Esophagus (tissue), 2 donors: ENCODE measurements around the gene PGAM2. TPM values are rescaled to one million over a fixed set of nuclear protein-coding genes. Genes with fewer than 3 reads are reported as not detected.

Experiments
- H3K27ac ChIP-seq, 2 donors: one replicate each; pipeline ENCODE4 v1.5.1; 2013; ENCODE audit warnings: low read depth in 2 of 2, mild to moderate bottlenecking in 2 of 2, inconsistent platforms in 1 of 2, low read length in 1 of 2, moderate library complexity in 1 of 2
- H3K27me3 ChIP-seq, 2 donors: one replicate each; pipeline ENCODE4 v1.6.1; 2013; ENCODE audit warnings: low read length in 2 of 2, control low read depth in 1 of 2, mild to moderate bottlenecking in 1 of 2; ENCODE audit not compliant: insufficient read depth in 2 of 2, control insufficient read depth in 1 of 2
- H3K36me3 ChIP-seq, 2 donors: one replicate each; pipeline ENCODE4 v1.6.1; 2013; ENCODE audit warnings: low read length in 1 of 2; ENCODE audit not compliant: control insufficient read depth in 2 of 2, insufficient read depth in 2 of 2
- H3K4me1 ChIP-seq, 2 donors: one replicate each; pipeline ENCODE4 v1.6.1; 2013; ENCODE audit warnings: low read length in 1 of 2; ENCODE audit not compliant: control insufficient read depth in 2 of 2, insufficient read depth in 2 of 2
- H3K4me3 ChIP-seq, 2 donors: one replicate each; pipeline ENCODE4 v1.5.1; 2013; ENCODE audit warnings: low read length in 2 of 2, mild to moderate bottlenecking in 2 of 2, low read depth in 1 of 2, moderate library complexity in 1 of 2
- H3K9me3 ChIP-seq, 2 donors: one replicate each; pipeline ENCODE4 v1.6.1; 2013; ENCODE audit warnings: mild to moderate bottlenecking in 2 of 2, low read depth in 1 of 2, low read length in 1 of 2, moderate library complexity in 1 of 2; ENCODE audit not compliant: control insufficient read depth in 2 of 2, insufficient read depth in 1 of 2
- WGBS, 2 donors: extraction: QIAGEN DNeasy Blood & Tissue Kit; methylation state at CpG; one replicate each; pipeline ENCODE4 v1.1.7; 2013; 5-methylcytosine and 5-hydroxymethylcytosine counted together
- polyA plus RNA-seq, 2 donors: library from polyadenylated mRNA; stranded (reverse); fragments of 200-250 nt; gene quantifications; one replicate each; pipeline ENCODE4 v1.2.3, GENCODE V29; 2013
- donor health status: healthy with polysubstance abuse.
- donor health status: Bipolar disorder and iron deficiency.

The PGAM2 gene
- polyA plus RNA-seq, 2 donors: 2.1 to 3.8 TPM

GRCh38 chr7:44108768-44109750, 43.7 kb upstream of the PGAM2 start:
- Histone ChIP-seq H3K4me3 (no peak overlapping the region), H3K9me3 (no peaks in the 10 kb centered on the region), H3K36me3 (peaks cover under 1 to 16% of the 10 kb centered on the region in 2 donors), H3K4me1 (peaks cover 14 to 24% of the 10 kb centered on the region in 2 donors), H3K27ac (no peak overlapping the region), H3K27me3 (no peaks in the 10 kb centered on the region)
- 84 to 85% methylated on average over 21 of the region's 21 CpGs for WGBS, 2 donors

GRCh38 chr7:44107961-44108767, 42.8 kb upstream of the PGAM2 start:
- peaks cover 0 to 14% of the 10 kb centered on the region in 2 donors for H3K36me3 ChIP-seq
- H3K9me3 ChIP-seq: no peaks in the 10 kb centered on the region
- peaks cover 14 to 19% of the 10 kb centered on the region in 2 donors for H3K4me1 ChIP-seq
- 84% methylated on average over 21 of the region's 21 CpGs for WGBS, 2 donors
- no peaks in the 10 kb centered on the region for H3K27me3 ChIP-seq
- H3K27ac ChIP-seq: no peak overlapping the region
- H3K4me3 ChIP-seq: no peak overlapping the region

- peak overlapping the region; percentile 14 to 47 for H3K27ac ChIP-seq
- peaks cover 0 to 14% of the 10 kb centered on the region in 2 donors for H3K36me3 ChIP-seq
- H3K4me3 ChIP-seq: no peak overlapping the region
- H3K4me1 ChIP-seq: peaks cover 19 to 20% of the 10 kb centered on the region in 2 donors
- WGBS, 2 donors: 91 to 93% methylated on average over 18 of the region's 18 CpGs
- H3K9me3 ChIP-seq: no peaks in the 10 kb centered on the region
- H3K27me3 ChIP-seq: no peaks in the 10 kb centered on the region
Measured at GRCh38 chr7:44107116-44107960, 42.0 kb upstream of the PGAM2 start.

- Histone ChIP-seq H3K27me3 (no peaks in the 10 kb centered on the region), H3K9me3 (no peaks in the 10 kb centered on the region), H3K4me3 (no peak overlapping the region), H3K36me3 (peaks cover 0 to 12% of the 10 kb centered on the region in 2 donors), H3K4me1 (peaks cover 20 to 23% of the 10 kb centered on the region in 2 donors), H3K27ac (peak overlapping the region; percentile 5 to 50)
- 86% methylated on average over 10 of the region's 10 CpGs for WGBS, 2 donors
Measured at GRCh38 chr7:44106311-44107065, 41.1 kb upstream of the PGAM2 start.

- WGBS, 2 donors: 77 to 81% methylated on average over 2 of the region's 2 CpGs
- no peak overlapping the region for H3K4me3 ChIP-seq
- H3K27me3 ChIP-seq: no peaks in the 10 kb centered on the region
- H3K9me3 ChIP-seq: no peaks in the 10 kb centered on the region
- H3K27ac ChIP-seq: peak overlapping the region; percentile 50 to 66
- peaks cover 19 to 20% of the 10 kb centered on the region in 2 donors for H3K4me1 ChIP-seq
- H3K36me3 ChIP-seq: peaks cover 0 to 9% of the 10 kb centered on the region in 2 donors
Measured at GRCh38 chr7:44105832-44106231, 40.5 kb upstream of the PGAM2 start.

GRCh38 chr7:44104860-44105771, 39.7 kb upstream of the PGAM2 start:
- peak overlapping the region; percentile 13 to 40 for H3K4me3 ChIP-seq
- peaks cover 15 to 19% of the 10 kb centered on the region in 2 donors for H3K4me1 ChIP-seq
- H3K9me3 ChIP-seq: no peaks in the 10 kb centered on the region
- WGBS, 2 donors: 36 to 39% methylated on average over 28 of the region's 28 CpGs
- H3K36me3 ChIP-seq: peaks cover 0 to 5% of the 10 kb centered on the region in 2 donors
- no peaks in the 10 kb centered on the region for H3K27me3 ChIP-seq
- peak overlapping the region; percentile 50 to 70 for H3K27ac ChIP-seq

- H3K4me3 ChIP-seq: peak within 1 kb of the TSS; percentile 13 to 40
- no peaks in the 10 kb centered on the region for H3K36me3 ChIP-seq
- no peaks in the 10 kb centered on the region for H3K27me3 ChIP-seq
- H3K4me1 ChIP-seq: peaks cover 15 to 19% of the 10 kb centered on the region in 2 donors
- 5 to 7% methylated on average over 38 to 82 of the region's 87 CpGs for WGBS, 2 donors
- H3K9me3 ChIP-seq: no peaks in the 10 kb centered on the region
- peak within 1 kb of the TSS; percentile 50 to 70 for H3K27ac ChIP-seq
Measured at GRCh38 chr7:44103923-44104859, 38.8 kb upstream of the PGAM2 start, which contains the start of gene AEBP1. Gene AEBP1 (plus strand): TSS chr7:44104345. CDS start chr7:44104666, 321 bp downstream.
